ENCODE data around the gene RNLS.

DNA sequence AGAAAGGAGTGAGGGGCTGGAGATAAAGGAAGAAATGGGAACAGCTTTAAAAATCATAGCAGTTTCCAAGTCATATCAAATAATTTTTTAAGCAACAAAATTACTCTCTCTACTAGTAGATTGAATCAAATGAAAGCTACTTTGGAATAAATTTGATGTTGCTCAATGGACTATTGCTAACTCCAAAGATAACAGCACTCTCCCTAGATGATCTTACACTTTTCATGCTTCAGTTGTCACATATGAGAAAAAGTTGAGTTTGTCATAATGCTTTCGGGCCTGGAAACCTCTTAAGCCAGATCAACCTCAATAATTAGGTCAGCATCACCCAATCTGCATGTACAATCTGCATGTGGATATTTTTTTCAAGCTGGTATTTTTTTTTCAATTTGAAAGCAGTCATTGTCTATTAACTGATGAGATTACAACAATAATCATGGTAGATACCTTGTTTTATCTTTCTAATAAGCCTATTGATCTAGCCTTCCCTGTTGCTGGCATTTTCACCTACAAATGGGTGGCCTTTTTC lies 34.7 kb upstream of the RNLS start:
- TF ChIP-seq POLR2AphosphoS5 (IDR thresholded peaks at IDR 0.05; ENCODE audit: insufficient read depth in 1 of 2, low read depth in 1 of 2) = no peak
- TF ChIP-seq, protein P1, sequence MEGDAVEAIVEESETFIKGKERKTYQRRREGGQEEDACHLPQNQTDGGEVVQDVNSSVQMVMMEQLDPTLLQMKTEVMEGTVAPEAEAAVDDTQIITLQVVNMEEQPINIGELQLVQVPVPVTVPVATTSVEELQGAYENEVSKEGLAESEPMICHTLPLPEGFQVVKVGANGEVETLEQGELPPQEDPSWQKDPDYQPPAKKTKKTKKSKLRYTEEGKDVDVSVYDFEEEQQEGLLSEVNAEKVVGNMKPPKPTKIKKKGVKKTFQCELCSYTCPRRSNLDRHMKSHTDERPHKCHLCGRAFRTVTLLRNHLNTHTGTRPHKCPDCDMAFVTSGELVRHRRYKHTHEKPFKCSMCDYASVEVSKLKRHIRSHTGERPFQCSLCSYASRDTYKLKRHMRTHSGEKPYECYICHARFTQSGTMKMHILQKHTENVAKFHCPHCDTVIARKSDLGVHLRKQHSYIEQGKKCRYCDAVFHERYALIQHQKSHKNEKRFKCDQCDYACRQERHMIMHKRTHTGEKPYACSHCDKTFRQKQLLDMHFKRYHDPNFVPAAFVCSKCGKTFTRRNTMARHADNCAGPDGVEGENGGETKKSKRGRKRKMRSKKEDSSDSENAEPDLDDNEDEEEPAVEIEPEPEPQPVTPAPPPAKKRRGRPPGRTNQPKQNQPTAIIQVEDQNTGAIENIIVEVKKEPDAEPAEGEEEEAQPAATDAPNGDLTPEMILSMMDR (IDR thresholded peaks at IDR 0.05) = no peak

Measured in vagina (tissue), 2 donors.